NOMO-1 (cell line): ENCODE results near the gene HTD2.
A peak's percentile ranks its signal among the peaks of the same experiment; 100 is the strongest.
"Not testable (repeated sequence)": the region's sequence is repeated elsewhere in the genome, so short reads cannot be mapped to it uniquely, and the experiment has no call there.

Source experiments
- DNase-seq, 2 experiments: peaks; one replicate each; lab custom pipeline; 2025; ENCODE audit not compliant: unreplicated experiment in 2 of 2; lab: John Stamatoyannopoulos, UW

Gene HTD2

GRCh38 chr3:58305882-58306711 lies at the start of gene HTD2, which contains the start of gene RPP14:
Gene HTD2 (plus strand): TSS chr3:58306520. CDS start chr3:58317614, 11,094 bp downstream.
Gene RPP14 (plus strand): TSS chr3:58306245. CDS start chr3:58310330, 4,085 bp downstream.
- DNase-seq, result peak; percentile 92 to 98

DNA sequence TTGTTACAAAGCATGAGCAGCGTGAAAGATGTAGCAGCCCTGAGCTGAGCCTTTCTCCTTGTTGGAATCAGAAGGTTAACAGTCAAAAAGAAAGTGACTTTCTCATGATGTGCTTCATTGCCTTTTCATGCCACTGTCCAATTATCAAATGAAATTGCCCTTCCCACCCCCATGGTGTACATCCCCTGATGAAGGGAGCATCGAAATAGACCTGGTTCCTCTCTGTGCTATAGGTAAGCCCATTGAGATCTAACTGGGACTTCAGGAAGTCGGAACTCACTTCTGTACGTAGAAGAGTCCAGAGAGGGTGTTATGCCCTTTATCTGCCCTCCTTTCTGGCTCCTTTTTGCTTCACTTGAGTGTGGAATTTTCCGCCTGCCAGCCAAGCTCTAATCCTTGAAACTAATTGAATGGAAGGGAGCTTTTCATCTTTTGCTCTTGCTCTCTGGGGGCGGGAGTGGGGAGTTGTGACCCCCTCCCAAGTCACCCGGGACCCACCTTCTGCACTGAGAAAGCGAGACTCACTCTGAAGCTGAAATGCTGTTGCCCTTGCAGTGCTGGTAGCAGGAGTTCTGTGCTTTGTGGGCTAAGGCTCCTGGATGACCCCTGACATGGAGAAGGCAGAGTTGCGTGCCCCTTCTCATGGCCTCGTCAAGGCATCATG lies 47.8 kb upstream of the HTD2 start:
- DNase-seq, result no peak

- peak; percentile 13 to 73 for DNase-seq
Measured at GRCh38 chr3:58260261-58260731, 46.0 kb upstream of the HTD2 start.

- no peak for DNase-seq
Measured at GRCh38 chr3:58260733-58261132, 45.6 kb upstream of the HTD2 start.

DNA sequence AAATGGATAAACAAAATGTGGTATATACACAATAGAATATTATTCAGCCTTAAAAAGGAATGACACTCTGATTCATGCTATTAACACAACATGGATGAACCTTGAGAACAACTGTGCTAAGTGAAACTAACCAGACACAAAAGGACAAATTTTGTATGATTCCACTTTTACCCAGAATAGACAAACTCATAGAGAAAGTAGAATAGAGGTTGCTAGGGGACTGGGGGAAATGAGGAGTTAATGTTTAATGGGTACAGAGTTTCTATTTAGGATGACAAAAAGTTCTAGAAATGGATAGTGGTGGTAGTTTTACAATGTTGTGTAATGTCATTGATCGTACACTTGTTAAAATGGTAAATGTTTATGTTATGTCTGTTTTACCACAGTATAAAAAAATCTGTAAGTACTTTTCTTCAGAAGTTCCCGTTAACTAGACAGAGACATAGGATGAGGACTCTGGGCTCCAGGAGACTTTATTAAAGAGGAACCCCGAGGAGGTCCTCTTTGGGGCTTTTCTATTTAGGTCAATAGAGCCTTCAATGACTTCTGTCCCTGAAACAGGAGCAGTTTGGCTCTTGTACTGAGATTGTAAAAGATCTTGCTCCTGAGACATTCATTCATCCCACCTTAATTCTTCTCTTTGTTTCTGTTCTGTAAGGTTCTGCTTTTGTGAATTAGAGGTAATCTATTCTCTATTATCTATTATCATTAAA lies 44.2 kb upstream of the HTD2 start:
- DNase-seq, result no peak

- no peak for DNase-seq
Measured at GRCh38 chr3:58266577-58266976, 39.7 kb upstream of the HTD2 start.

GRCh38 chr3:58267543-58267942 lies 38.8 kb upstream of the HTD2 start:
- DNase-seq, result not testable (repeated sequence)

DNA sequence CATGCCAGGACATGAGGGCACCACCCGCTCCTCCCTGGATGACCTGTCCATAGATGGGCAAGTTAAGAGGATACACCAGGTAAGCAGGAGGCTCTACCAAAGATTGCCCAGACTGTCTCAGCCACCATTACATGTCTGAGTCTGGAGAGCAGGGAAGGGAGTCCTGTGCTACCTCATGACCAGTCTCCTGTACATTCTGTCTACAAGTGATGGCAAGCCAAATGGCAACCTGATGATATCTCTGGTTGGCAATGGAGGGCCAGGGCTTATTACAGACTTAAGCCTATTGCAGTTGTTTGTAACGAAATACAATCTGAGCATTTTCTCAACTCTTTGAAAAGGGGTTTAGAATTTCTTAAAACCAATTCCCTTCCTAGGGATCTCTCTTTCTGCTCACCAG lies 37.0 kb upstream of the HTD2 start:
- DNase-seq, result no peak

GRCh38 chr3:58270485-58270884 lies 35.8 kb upstream of the HTD2 start:
- no peak for DNase-seq

- peak; percentile 60 to 78 for DNase-seq
Measured at GRCh38 chr3:58271901-58272501, 34.3 kb upstream of the HTD2 start.

- no peak for DNase-seq
Measured at GRCh38 chr3:58272891-58273290, 33.4 kb upstream of the HTD2 start.

DNA sequence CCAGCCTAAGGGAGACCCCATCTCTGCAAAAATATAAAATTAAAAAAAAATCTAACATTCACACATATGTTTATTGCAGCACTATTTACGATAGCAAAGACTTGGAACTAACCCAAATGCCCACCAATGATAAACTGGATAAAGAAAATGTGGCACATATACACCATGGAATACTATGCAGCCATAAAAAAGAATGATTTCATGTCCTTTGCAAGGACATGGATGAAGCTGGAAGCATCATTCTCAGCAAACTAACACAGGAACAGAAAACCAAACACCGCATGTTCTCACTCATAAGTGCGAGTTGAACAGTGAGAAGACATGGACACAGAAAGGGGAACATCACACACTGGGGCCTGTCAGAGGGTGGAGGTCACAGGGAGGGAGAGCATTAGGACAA lies 33.0 kb upstream of the HTD2 start:
- DNase-seq, result not testable (repeated sequence)

DNA sequence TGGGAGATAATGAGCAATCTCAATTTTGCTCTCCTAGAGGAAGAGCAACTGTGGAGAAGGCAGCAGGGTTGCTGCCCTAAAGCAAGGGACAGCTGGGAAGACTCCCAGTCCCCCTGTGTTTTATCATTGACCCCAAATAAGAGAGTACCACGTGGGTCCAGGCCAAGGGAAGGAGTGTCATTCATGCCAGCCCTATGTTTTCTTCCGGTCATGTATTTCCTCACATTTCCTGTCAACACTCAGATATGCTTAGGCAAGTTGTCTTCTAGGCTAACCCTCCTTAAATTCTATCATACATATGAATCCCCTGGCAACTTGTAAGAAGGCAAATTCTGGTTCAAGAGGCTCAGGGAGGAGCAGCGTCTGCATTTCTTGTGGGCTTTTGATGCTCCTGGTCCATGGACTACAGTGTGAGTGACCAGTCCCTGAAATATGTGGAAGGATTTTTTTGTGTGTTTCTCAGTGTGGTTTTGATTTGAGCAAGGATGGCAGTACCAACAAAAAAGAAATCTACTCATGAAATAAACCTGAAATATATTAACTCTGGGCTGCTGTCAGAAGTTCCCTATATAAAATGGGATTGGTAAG lies 32.2 kb upstream of the HTD2 start:
- no peak for DNase-seq

GRCh38 chr3:58281069-58281468 lies 25.3 kb upstream of the HTD2 start:
- no peak for DNase-seq

GRCh38 chr3:58285334-58285733 lies 21.0 kb upstream of the HTD2 start:
- no peak for DNase-seq

DNA sequence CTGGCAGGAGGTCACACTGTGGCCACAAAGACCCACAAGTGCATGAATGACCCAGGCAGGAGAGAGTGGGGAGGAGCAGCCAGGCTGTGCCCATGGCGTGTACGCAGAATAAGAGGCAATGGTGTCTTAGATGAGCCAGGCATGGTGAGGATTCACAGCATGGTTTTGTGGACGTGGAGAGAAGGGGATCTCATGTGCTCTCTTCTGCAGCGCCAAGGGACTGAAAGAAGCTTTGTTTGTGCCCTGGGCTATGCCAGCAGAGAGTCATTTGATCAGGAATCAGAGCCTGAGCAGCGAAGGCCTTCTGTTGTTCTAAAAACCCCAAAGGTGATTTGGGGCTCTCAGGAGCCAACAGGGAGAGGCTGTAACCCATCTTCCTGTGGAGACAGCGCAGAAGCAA lies 19.0 kb upstream of the HTD2 start:
- no peak for DNase-seq

DNA sequence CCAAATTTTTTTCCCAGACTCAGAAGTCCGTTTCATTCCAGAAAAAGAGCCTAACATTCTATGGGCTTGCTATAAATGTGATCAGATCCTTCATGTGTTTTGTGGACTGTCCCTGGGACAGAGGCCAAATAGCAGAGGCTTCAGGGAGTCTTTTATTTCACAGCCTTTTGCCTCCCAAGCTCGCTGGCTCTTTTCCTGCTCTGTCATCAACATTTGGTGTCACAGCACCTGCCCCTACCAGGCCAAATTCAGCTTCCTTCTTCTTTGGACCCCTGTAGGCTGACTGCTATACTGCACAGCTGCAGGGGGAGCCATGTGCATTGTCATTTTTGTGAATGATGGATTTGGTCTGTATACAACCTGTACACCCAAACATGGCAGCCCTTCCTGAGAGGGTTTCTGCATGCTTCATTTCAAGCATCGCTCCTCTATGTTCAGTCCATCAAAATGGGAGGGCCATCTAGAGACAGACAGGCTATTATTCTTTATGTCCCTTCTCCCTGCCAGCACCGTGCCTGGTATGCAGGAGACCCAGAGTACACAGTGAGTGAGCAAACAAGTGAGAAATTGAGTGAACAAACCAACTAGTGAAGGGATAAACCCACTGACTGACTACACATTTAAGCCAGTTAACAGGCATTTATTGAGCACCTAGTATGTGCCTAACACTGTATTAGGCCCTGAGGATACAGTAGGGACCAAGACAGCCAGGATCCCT lies 18.1 kb upstream of the HTD2 start:
- DNase-seq, result no peak

DNA sequence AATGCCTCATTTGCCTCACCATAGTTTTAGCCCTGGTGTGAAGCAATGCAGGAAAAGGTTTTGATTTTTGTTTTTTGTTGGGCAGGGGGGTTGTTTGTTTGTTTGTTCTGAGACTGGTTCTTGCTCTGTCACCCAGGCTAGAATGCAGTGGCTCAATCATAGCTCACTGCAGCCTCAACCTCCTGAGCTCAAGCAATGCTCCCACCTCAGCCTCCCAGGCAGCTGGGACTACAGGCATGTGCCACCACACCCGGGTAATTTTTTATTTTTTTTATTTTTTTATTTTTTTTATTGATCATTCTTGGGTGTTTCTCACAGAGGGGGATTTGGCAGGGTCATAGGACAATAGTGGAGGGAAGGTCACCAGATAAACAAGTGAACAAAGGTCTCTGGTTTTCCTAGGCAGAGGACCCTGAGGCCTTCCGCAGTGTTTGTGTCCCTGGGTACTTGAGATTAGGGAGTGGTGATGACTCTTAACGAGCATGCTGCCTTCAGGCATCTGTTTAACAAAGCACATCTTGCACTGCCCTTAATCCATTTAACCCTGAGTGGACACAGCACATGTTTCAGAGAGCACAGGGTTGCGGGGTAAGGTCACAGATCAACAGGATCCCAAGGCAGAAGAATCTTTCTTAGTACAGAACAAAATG lies 17.2 kb upstream of the HTD2 start:
- not testable (repeated sequence) for DNase-seq

- not testable (repeated sequence) for DNase-seq
Measured at GRCh38 chr3:58290446-58290845, 15.9 kb upstream of the HTD2 start.
